ENCODE data around the gene CBFA2T2. TPM values are rescaled to one million over a fixed set of nuclear protein-coding genes. Genes with fewer than 3 reads are reported as not detected.

Gene CBFA2T2
- total RNA-seq, 2 experiments from 2014 or later: 17.9 to 18.6 TPM

GRCh38 chr20:33555755-33556154 lies 65.9 kb downstream of the CBFA2T2 start:
- Mint-ChIP-seq H3K4me1 (ENCODE audit: low read depth) (peaks cover 46% of the 10 kb centered on the region), H3K4me3 (peak overlapping the region; percentile 72), H3K27me3 (no peaks in the 10 kb centered on the region), H3K9me3 (no peaks in the 10 kb centered on the region), H3K36me3 (ENCODE audit: low read depth) (peaks cover 48% of the 10 kb centered on the region), H3K27ac (peak overlapping the region; percentile 95)
- H3K36me3 ChIP-seq (ENCODE audit: insufficient read depth, low read length): peaks cover 3% of the 10 kb centered on the region
- no peak for TF ChIP-seq CTCF (IDR thresholded peaks at IDR 0.05)
- no peak for DNase-seq
- H3K4me1 ChIP-seq (ENCODE audit: insufficient read depth, low read length): peaks cover 17% of the 10 kb centered on the region
- ChIA-PET POLR2A (interaction anchor here (1.6 to 1.7 kb wide), 2 partner anchors 12 to 66 kb away, joined by 6 to 41 read pairs; partner anchors contain the start of gene CBFA2T2), CTCF (no interaction called here)
- H3K27ac ChIP-seq (ENCODE audit: low read depth in 1 of 2, low read length in 2 of 2): peak overlapping the region; percentile 71 to 88
- intact Hi-C loops (cut with DNase I, micrococcal nuclease): loop anchor here in 1 of 2 experiments (5.0 kb wide), 1 partner anchor 107 kb away; the partner anchor contains the start of gene C20orf144
- H3K27me3 ChIP-seq (ENCODE audit: control insufficient read depth in 1 of 2, insufficient read depth in 2 of 2, low read length in 2 of 2): no peaks in the 10 kb centered on the region
- no peaks in the 10 kb centered on the region for H3K9me3 ChIP-seq (ENCODE audit: control insufficient read depth in 1 of 2, insufficient read depth in 1 of 2, low read length in 2 of 2)
- no peak overlapping the region for H3K4me3 ChIP-seq (ENCODE audit: low read length)
- no peak for ATAC-seq (ENCODE audit: poor library complexity)

DNA sequence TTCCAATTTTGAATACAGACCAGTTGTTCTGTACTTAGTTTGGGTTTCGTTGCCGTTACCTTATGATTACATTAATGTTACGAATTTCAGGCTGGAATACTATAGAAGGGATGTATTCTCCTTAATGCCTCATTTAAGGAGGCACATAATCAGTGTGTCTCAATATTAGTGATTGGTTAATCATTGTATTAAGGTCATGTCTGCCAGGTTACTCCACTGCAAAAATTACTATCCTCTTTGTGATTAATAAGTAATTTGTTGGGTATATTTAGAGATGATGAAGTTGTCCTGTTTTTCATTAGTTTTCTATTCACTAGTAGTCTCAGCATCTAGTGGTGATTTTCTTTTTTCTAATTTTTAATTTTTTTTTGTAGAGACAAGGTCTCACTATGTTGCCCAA lies 66.3 kb downstream of the CBFA2T2 start:
- no peaks in the 10 kb centered on the region for H3K9me3 Mint-ChIP-seq

GRCh38 chr20:33558348-33559144 lies 68.7 kb downstream of the CBFA2T2 start:
- no peak for ATAC-seq (ENCODE audit: poor library complexity)
- H3K36me3 ChIP-seq (ENCODE audit: insufficient read depth, low read length): no peaks in the 10 kb centered on the region
- POLR2A ChIA-PET: interaction anchor here (1.0 kb wide), 1 partner anchor 109 kb away, joined by 3 read pairs; the partner anchor contains the start of gene ACTL10
- no peak for DNase-seq
- CTCF ChIA-PET: no interaction called here
- H3K27me3 ChIP-seq (ENCODE audit: control insufficient read depth in 1 of 2, insufficient read depth in 2 of 2, low read length in 2 of 2): no peaks in the 10 kb centered on the region
- TF ChIP-seq CTCF (IDR thresholded peaks at IDR 0.05): no peak
- Mint-ChIP-seq H3K4me1 (ENCODE audit: low read depth) (peaks cover 37% of the 10 kb centered on the region), H3K9me3 (no peaks in the 10 kb centered on the region), H3K36me3 (ENCODE audit: low read depth) (peaks cover 37% of the 10 kb centered on the region), H3K27ac (peak overlapping the region; percentile 45), H3K27me3 (no peaks in the 10 kb centered on the region), H3K4me3 (no peak overlapping the region)
- peaks cover 13% of the 10 kb centered on the region for H3K4me1 ChIP-seq (ENCODE audit: insufficient read depth, low read length)
- H3K27ac ChIP-seq (ENCODE audit: low read depth in 1 of 2, low read length in 2 of 2): no peak overlapping the region
- intact Hi-C loops (cut with DNase I, micrococcal nuclease): loop anchor here in 1 of 2 experiments (5.0 kb wide), 1 partner anchor 104 kb away; the partner anchor contains the start of gene C20orf144
- no peaks in the 10 kb centered on the region for H3K9me3 ChIP-seq (ENCODE audit: control insufficient read depth in 1 of 2, insufficient read depth in 1 of 2, low read length in 2 of 2)
- no peak overlapping the region for H3K4me3 ChIP-seq (ENCODE audit: low read length)

More for the DNA sequence above, 66.3 kb downstream of the CBFA2T2 start:
- Histone ChIP-seq H3K9me3 (ENCODE audit: control insufficient read depth in 1 of 2, insufficient read depth in 1 of 2, low read length in 2 of 2) (no peaks in the 10 kb centered on the region), H3K27ac (ENCODE audit: low read depth in 1 of 2, low read length in 2 of 2) (peak overlapping the region in 1 of 2 donors; percentile 88), H3K36me3 (ENCODE audit: insufficient read depth, low read length) (no peaks in the 10 kb centered on the region), H3K4me1 (ENCODE audit: insufficient read depth, low read length) (peaks cover 17% of the 10 kb centered on the region), H3K4me3 (ENCODE audit: low read length) (no peak overlapping the region), H3K27me3 (ENCODE audit: control insufficient read depth in 1 of 2, insufficient read depth in 2 of 2, low read length in 2 of 2) (no peaks in the 10 kb centered on the region)
- Mint-ChIP-seq H3K36me3 (ENCODE audit: low read depth) (peaks cover 45% of the 10 kb centered on the region), H3K27ac (peak overlapping the region; percentile 95), H3K27me3 (no peaks in the 10 kb centered on the region), H3K4me3 (no peak overlapping the region), H3K4me1 (ENCODE audit: low read depth) (peaks cover 46% of the 10 kb centered on the region)
- POLR2A ChIA-PET: interaction anchor here (1.6 to 1.7 kb wide), 2 partner anchors 12 to 67 kb away, joined by 6 to 41 read pairs; partner anchors contain the start of gene CBFA2T2
- no peak for TF ChIP-seq CTCF (IDR thresholded peaks at IDR 0.05)
- ATAC-seq (ENCODE audit: poor library complexity) (no peak), DNase-seq (no peak)
- CTCF ChIA-PET: no interaction called here
- intact Hi-C loops (cut with DNase I, micrococcal nuclease): loop anchor here in 1 of 2 experiments (5.0 kb wide), 1 partner anchor 106 kb away; the partner anchor contains the start of gene C20orf144

All from CD4-positive, alpha-beta T cell (primary cell).